ENCODE measurements around the gene COX4I2.
A peak's percentile ranks its signal among the peaks of the same experiment; 100 is the strongest.

Gene COX4I2

GRCh38 chr20:31605031-31605901 is 32.4 kb upstream of the COX4I2 start, which contains the start of gene ID1 (continued):
- TF ChIP-seq PRDM2 (tag by site-specific recombination; IDR thresholded peaks at IDR 0.05; ENCODE audit: borderline replicate concordance) = no peak
- TF ChIP-seq ZNF510 (tag by site-specific recombination; IDR thresholded peaks at IDR 0.05; ENCODE audit: insufficient replicate concordance) = no peak
- TF ChIP-seq ZNF544 (tag by site-specific recombination; IDR thresholded peaks at IDR 0.05) = no peak
- peak; percentile 80; the same call in 1 of the 2 replicates for TF ChIP-seq ZNF692 (tag by site-specific recombination; IDR thresholded peaks at IDR 0.05)
- no peak for TF ChIP-seq ZNF184 (tag by site-specific recombination; IDR thresholded peaks at IDR 0.05)
- TF ChIP-seq ZNF114 (tag by site-specific recombination; IDR thresholded peaks at IDR 0.05) = no peak
- TF ChIP-seq SCRT2 (tag by site-specific recombination; IDR thresholded peaks at IDR 0.05) = peak; percentile 56
- TF ChIP-seq ZNF350 (tag by site-specific recombination; IDR thresholded peaks at IDR 0.05) = no peak
- TF ChIP-seq PBX3 (CRISPR knock-in tag; IDR thresholded peaks at IDR 0.05) = peak; percentile 79
- 0 out of 2 replicates have a peak, but pooled peaks have one; percentile 68 for TF ChIP-seq ZEB2 (tag by site-specific recombination; IDR thresholded peaks at IDR 0.05)
- no peak for TF ChIP-seq ZNF677 (tag by site-specific recombination; IDR thresholded peaks at IDR 0.05)
- no peak for TF ChIP-seq ZNF132 (tag by site-specific recombination; IDR thresholded peaks at IDR 0.05; ENCODE audit: borderline replicate concordance)
- TF ChIP-seq KLF9 (tag by site-specific recombination; IDR thresholded peaks at IDR 0.05; ENCODE audit: low read depth) = peak; percentile 69; the same call in 1 of the 2 replicates
- TF ChIP-seq ZNF513 (tag by site-specific recombination; IDR thresholded peaks at IDR 0.05) = no peak
- no peak for TF ChIP-seq ZNF175 (tag by site-specific recombination; IDR thresholded peaks at IDR 0.05)
- TF ChIP-seq ZNF777 (tag by site-specific recombination; IDR thresholded peaks at IDR 0.05; ENCODE audit: borderline replicate concordance) = no peak
- peak; percentile 46; the same call in 1 of the 2 replicates for TF ChIP-seq ZBTB10 (tag by site-specific recombination; IDR thresholded peaks at IDR 0.05)
- TF ChIP-seq ZNF426 (tag by site-specific recombination; IDR thresholded peaks at IDR 0.05) = no peak
- TF ChIP-seq ZBTB7A (tag by site-specific recombination; IDR thresholded peaks at IDR 0.05; ENCODE audit: low read depth) = no peak
- TF ChIP-seq ZNF664 (tag by site-specific recombination; IDR thresholded peaks at IDR 0.05) = no peak
- TF ChIP-seq SETDB1 (IDR thresholded peaks at IDR 0.05; ENCODE audit: insufficient read length, low read length) = no peak
- peak; percentile 32; the same call in 1 of the 2 replicates for TF ChIP-seq CTCF (tag by site-specific recombination; IDR thresholded peaks at IDR 0.05)
